HEK293 (cell line): ENCODE results near the gene TTC9.

ENCODE experiments used
- CTCF ChIA-PET: fragments of 350-600 bp; formaldehyde crosslinking; extraction: SDS; loops from one replicate; lab custom pipeline; 2021; ENCODE audit warnings: antibody characterized with exemption; lab: Yijun Ruan, JAX
- POLR2A ChIA-PET: fragments of 300-600 bp; formaldehyde crosslinking; extraction: SDS; loops from one replicate; lab custom pipeline; 2020; ENCODE audit warnings: antibody characterized with exemption, inconsistent platforms; lab: Yijun Ruan, JAX
- H3K27ac ChIP-seq: fragments of 200-500 bp; sonication (Bioruptor generic); 2 replicates; pipeline ENCODE4 v1.5.1; 2014; ENCODE audit warnings: low read depth, low read length, control low read depth, inconsistent platforms; ENCODE audit errors: extremely low read depth
- H3K36me3 ChIP-seq, 2 experiments: fragments of 200-500 bp in 1 of 2; sonication (Bioruptor generic) in 1 of 2; 1 replicate in 1 of 2; 2 replicates in 1 of 2; pipeline ENCODE4 v1.5.1; 2014 to 2017; ENCODE audit warnings: inconsistent platforms in 2 of 2, low read length in 2 of 2; ENCODE audit not compliant: control insufficient read depth in 2 of 2, insufficient read depth in 1 of 2
- H3K4me1 ChIP-seq: fragments of 200-500 bp; sonication (Bioruptor generic); 2 replicates; pipeline ENCODE4 v1.5.1; 2014; ENCODE audit warnings: mild to moderate bottlenecking, low read length, inconsistent platforms; ENCODE audit not compliant: control insufficient read depth, insufficient read depth
- H3K4me3 ChIP-seq: 2 replicates; pipeline ENCODE4 v1.5.1; 2011; ENCODE audit warnings: low read depth, mild to moderate bottlenecking, control low read depth, low read length, moderate library complexity
- H3K9me3 ChIP-seq: fragments of 200-500 bp; sonication (Bioruptor generic); 2 replicates; pipeline ENCODE4 v1.5.1; 2014; ENCODE audit warnings: low read depth, low read length, inconsistent platforms; ENCODE audit not compliant: control insufficient read depth, insufficient read depth
- BCL11A ChIP-seq: fragments of 450-650 bp; formaldehyde crosslinking; IDR thresholded peaks from 2 replicates; pipeline ENCODE4 v1.5.1; 2016; ENCODE audit warnings: low read depth, missing biosample characterization, missing genetic modification characterization
- GLI2 ChIP-seq: fragments of 450-650 bp; formaldehyde crosslinking; IDR thresholded peaks from 2 replicates; pipeline ENCODE4; 2017; ENCODE audit warnings: missing biosample characterization, missing genetic modification characterization, low read depth, borderline replicate concordance
- KLF1 ChIP-seq: fragments of 450-650 bp; formaldehyde crosslinking; IDR thresholded peaks from 2 replicates; pipeline ENCODE4 v1.5.1; 2016; ENCODE audit warnings: missing biosample characterization, missing genetic modification characterization
- PRDM1 ChIP-seq: fragments of 450-650 bp; formaldehyde crosslinking; IDR thresholded peaks from 2 replicates; pipeline ENCODE4; 2016; ENCODE audit warnings: missing biosample characterization, missing genetic modification characterization
- SP3 ChIP-seq: fragments of 450-650 bp; formaldehyde crosslinking; IDR thresholded peaks from 2 replicates; pipeline ENCODE4 v1.5.1; 2016; ENCODE audit warnings: missing biosample characterization, missing genetic modification characterization
- ZBTB1 ChIP-seq: fragments of 450-650 bp; formaldehyde crosslinking; IDR thresholded peaks from 2 replicates; pipeline ENCODE4 v1.5.1; 2016; ENCODE audit warnings: missing biosample characterization, missing genetic modification characterization
- ZBTB7A ChIP-seq: fragments of 450-650 bp; formaldehyde crosslinking; IDR thresholded peaks from 2 replicates; pipeline ENCODE4 v1.5.1; 2016; ENCODE audit warnings: low read depth, missing biosample characterization, missing genetic modification characterization
- ZEB2 ChIP-seq: fragments of 450-650 bp; formaldehyde crosslinking; IDR thresholded peaks from 2 replicates; pipeline ENCODE4 v1.5.1; 2016; ENCODE audit warnings: missing biosample characterization, missing genetic modification characterization
- ZNF10 ChIP-seq: fragments of 450-650 bp; formaldehyde crosslinking; IDR thresholded peaks from 2 replicates; pipeline ENCODE4 v1.5.1; 2017; ENCODE audit warnings: missing biosample characterization, missing genetic modification characterization
- ZNF169 ChIP-seq: fragments of 450-650 bp; formaldehyde crosslinking; IDR thresholded peaks from 2 replicates; pipeline ENCODE4 v1.5.1; 2016; ENCODE audit warnings: missing biosample characterization, missing genetic modification characterization
- ZNF214 ChIP-seq: fragments of 450-650 bp; formaldehyde crosslinking; IDR thresholded peaks from 2 replicates; pipeline ENCODE4 v1.5.1; 2017; ENCODE audit warnings: missing biosample characterization, mild to moderate bottlenecking, missing genetic modification characterization, borderline replicate concordance
- ZNF433 ChIP-seq: fragments of 450-650 bp; formaldehyde crosslinking; IDR thresholded peaks from 2 replicates; pipeline ENCODE4 v1.5.1; 2016; ENCODE audit warnings: missing biosample characterization, missing genetic modification characterization, low read depth
- ZNF560 ChIP-seq: fragments of 450-650 bp; formaldehyde crosslinking; IDR thresholded peaks from 2 replicates; pipeline ENCODE4 v1.5.1; 2017; ENCODE audit warnings: missing biosample characterization, missing genetic modification characterization, borderline replicate concordance
- ZNF561 ChIP-seq: fragments of 450-650 bp; IDR thresholded peaks from 2 replicates; pipeline ENCODE4 v1.5.1; 2018; ENCODE audit warnings: missing biosample characterization, missing genetic modification characterization, borderline replicate concordance
- ZNF791 ChIP-seq: fragments of 450-650 bp; formaldehyde crosslinking; IDR thresholded peaks from 2 replicates; pipeline ENCODE4 v1.5.1; 2016; ENCODE audit warnings: missing biosample characterization, missing genetic modification characterization
- ZNF837 ChIP-seq: fragments of 450-650 bp; formaldehyde crosslinking; IDR thresholded peaks from 2 replicates; pipeline ENCODE4 v1.5.1; 2016; ENCODE audit warnings: missing biosample characterization, missing genetic modification characterization
- ZSCAN23 ChIP-seq: fragments of 450-650 bp; formaldehyde crosslinking; IDR thresholded peaks from 2 replicates; pipeline ENCODE4 v1.5.1; 2016; ENCODE audit warnings: missing biosample characterization, missing genetic modification characterization
- TF ChIP-seq, protein P1 (sequence below): fragments of 450-650 bp; formaldehyde crosslinking; IDR thresholded peaks from 2 replicates; pipeline ENCODE4 v1.5.1; 2016; ENCODE audit warnings: missing biosample characterization, missing genetic modification characterization, borderline replicate concordance
- TF ChIP-seq, protein P2 (sequence below): sonication (generic); formaldehyde crosslinking; IDR thresholded peaks from 2 replicates; pipeline ENCODE4 v1.8.1; 2022; ENCODE audit warnings: mild to moderate bottlenecking, moderate library complexity, missing genetic modification reagents
- TF ChIP-seq, protein P3 (sequence below): fragments of 450-650 bp; formaldehyde crosslinking; IDR thresholded peaks from 2 replicates; pipeline ENCODE4 v1.5.1; 2016; ENCODE audit warnings: missing biosample characterization, missing genetic modification characterization
- TF ChIP-seq, protein P4 (sequence below): fragments of 450-650 bp; formaldehyde crosslinking; IDR thresholded peaks from 2 replicates; pipeline ENCODE4 v1.5.1; 2016; ENCODE audit warnings: missing biosample characterization, missing genetic modification characterization
- TF ChIP-seq, protein P5 (sequence below): fragments of 450-650 bp; formaldehyde crosslinking; IDR thresholded peaks from 2 replicates; pipeline ENCODE4 v1.5.0; 2017; ENCODE audit warnings: missing biosample characterization, missing genetic modification characterization, borderline replicate concordance
- TF ChIP-seq, protein P6 (sequence below): fragments of 450-650 bp; formaldehyde crosslinking; IDR thresholded peaks from 2 replicates; pipeline ENCODE4 v1.5.1; 2016; ENCODE audit warnings: missing biosample characterization, missing genetic modification characterization

TTC9 gene

DNA sequence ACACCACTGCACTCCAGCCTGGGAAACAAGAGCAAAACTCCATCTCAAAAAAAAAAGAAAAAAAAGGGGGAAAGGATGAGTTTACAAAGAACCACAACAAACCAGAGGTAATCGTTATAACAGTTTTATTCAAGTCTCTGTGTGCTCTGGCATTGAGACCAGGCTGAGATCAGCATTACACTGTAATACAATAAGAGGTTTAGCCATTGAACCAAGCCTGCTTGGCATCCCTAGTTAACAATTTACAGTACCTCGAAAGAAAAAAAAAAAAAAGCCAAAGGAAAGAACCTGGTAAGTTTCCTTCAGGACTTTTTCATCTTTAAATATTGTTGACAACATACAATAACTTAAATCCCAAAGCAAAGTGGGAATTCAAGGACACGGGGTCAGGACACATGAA lies 80.7 kb downstream of the TTC9 start (continued):
- TF ChIP-seq, protein P1, sequence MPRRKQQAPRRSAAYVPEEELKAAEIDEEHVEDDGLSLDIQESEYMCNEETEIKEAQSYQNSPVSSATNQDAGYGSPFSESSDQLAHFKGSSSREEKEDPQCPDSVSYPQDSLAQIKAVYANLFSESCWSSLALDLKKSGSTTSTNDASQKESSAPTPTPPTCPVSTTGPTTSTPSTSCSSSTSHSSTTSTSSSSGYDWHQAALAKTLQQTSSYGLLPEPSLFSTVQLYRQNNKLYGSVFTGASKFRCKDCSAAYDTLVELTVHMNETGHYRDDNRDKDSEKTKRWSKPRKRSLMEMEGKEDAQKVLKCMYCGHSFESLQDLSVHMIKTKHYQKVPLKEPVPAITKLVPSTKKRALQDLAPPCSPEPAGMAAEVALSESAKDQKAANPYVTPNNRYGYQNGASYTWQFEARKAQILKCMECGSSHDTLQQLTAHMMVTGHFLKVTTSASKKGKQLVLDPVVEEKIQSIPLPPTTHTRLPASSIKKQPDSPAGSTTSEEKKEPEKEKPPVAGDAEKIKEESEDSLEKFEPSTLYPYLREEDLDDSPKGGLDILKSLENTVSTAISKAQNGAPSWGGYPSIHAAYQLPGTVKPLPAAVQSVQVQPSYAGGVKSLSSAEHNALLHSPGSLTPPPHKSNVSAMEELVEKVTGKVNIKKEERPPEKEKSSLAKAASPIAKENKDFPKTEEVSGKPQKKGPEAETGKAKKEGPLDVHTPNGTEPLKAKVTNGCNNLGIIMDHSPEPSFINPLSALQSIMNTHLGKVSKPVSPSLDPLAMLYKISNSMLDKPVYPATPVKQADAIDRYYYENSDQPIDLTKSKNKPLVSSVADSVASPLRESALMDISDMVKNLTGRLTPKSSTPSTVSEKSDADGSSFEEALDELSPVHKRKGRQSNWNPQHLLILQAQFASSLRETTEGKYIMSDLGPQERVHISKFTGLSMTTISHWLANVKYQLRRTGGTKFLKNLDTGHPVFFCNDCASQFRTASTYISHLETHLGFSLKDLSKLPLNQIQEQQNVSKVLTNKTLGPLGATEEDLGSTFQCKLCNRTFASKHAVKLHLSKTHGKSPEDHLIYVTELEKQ: no peak
- TF ChIP-seq, protein P2, sequence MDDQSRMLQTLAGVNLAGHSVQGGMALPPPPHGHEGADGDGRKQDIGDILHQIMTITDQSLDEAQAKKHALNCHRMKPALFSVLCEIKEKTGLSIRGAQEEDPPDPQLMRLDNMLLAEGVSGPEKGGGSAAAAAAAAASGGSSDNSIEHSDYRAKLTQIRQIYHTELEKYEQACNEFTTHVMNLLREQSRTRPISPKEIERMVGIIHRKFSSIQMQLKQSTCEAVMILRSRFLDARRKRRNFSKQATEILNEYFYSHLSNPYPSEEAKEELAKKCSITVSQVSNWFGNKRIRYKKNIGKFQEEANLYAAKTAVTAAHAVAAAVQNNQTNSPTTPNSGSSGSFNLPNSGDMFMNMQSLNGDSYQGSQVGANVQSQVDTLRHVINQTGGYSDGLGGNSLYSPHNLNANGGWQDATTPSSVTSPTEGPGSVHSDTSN (CRISPR knock-in tag): no peak
- TF ChIP-seq ZNF433 (tag by site-specific recombination) (no peak), ZNF10 (tag by site-specific recombination) (no peak), ZNF214 (tag by site-specific recombination) (no peak), BCL11A (tag by site-specific recombination) (no peak)
- TF ChIP-seq, protein P3, sequence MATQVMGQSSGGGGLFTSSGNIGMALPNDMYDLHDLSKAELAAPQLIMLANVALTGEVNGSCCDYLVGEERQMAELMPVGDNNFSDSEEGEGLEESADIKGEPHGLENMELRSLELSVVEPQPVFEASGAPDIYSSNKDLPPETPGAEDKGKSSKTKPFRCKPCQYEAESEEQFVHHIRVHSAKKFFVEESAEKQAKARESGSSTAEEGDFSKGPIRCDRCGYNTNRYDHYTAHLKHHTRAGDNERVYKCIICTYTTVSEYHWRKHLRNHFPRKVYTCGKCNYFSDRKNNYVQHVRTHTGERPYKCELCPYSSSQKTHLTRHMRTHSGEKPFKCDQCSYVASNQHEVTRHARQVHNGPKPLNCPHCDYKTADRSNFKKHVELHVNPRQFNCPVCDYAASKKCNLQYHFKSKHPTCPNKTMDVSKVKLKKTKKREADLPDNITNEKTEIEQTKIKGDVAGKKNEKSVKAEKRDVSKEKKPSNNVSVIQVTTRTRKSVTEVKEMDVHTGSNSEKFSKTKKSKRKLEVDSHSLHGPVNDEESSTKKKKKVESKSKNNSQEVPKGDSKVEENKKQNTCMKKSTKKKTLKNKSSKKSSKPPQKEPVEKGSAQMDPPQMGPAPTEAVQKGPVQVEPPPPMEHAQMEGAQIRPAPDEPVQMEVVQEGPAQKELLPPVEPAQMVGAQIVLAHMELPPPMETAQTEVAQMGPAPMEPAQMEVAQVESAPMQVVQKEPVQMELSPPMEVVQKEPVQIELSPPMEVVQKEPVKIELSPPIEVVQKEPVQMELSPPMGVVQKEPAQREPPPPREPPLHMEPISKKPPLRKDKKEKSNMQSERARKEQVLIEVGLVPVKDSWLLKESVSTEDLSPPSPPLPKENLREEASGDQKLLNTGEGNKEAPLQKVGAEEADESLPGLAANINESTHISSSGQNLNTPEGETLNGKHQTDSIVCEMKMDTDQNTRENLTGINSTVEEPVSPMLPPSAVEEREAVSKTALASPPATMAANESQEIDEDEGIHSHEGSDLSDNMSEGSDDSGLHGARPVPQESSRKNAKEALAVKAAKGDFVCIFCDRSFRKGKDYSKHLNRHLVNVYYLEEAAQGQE (tag by site-specific recombination): no peak

DNA sequence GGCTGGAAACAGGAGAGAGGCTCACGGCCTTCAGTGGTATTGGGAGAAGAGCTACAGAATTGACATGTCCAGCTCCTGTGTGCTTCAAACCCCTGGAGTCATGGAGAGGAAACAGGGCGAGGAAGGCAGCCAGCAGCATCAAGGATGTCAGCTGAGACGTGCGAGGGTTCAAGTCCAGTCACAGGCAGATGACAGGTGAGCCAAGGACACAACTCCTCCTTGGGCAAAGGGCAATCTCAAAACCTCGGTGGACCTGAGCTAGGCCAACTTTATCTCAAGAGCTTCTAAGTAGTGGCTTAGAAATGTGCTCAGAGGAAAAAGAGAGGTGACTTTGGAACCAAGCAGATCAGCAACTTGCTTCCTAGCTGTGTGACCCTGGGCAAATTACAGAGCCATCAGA lies 81.6 kb downstream of the TTC9 start:
- ChIA-PET POLR2A (no interaction called here), CTCF (interaction anchor here (1.0 to 1.8 kb wide), 2 partner anchors 9 to 94 kb away, joined by 6 read pairs; no protein-coding TSS in a partner anchor)
- no peaks in the 10 kb centered on the region for H3K36me3 ChIP-seq
- TF ChIP-seq, protein P4, sequence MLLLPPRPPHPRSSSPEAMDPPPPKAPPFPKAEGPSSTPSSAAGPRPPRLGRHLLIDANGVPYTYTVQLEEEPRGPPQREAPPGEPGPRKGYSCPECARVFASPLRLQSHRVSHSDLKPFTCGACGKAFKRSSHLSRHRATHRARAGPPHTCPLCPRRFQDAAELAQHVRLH (tag by site-specific recombination): no peak
- TF ChIP-seq ZNF837 (tag by site-specific recombination) (no peak), ZNF791 (no peak), SP3 (tag by site-specific recombination) (no peak), ZNF169 (no peak), PRDM1 (no peak), ZBTB7A (no peak), ZNF561 (no peak), ZEB2 (tag by site-specific recombination) (no peak), ZBTB1 (tag by site-specific recombination) (no peak), ZNF560 (tag by site-specific recombination) (no peak), ZSCAN23 (tag by site-specific recombination) (no peak), KLF1 (tag by site-specific recombination) (no peak), GLI2 (tag by site-specific recombination) (no peak)
- TF ChIP-seq, protein P5, sequence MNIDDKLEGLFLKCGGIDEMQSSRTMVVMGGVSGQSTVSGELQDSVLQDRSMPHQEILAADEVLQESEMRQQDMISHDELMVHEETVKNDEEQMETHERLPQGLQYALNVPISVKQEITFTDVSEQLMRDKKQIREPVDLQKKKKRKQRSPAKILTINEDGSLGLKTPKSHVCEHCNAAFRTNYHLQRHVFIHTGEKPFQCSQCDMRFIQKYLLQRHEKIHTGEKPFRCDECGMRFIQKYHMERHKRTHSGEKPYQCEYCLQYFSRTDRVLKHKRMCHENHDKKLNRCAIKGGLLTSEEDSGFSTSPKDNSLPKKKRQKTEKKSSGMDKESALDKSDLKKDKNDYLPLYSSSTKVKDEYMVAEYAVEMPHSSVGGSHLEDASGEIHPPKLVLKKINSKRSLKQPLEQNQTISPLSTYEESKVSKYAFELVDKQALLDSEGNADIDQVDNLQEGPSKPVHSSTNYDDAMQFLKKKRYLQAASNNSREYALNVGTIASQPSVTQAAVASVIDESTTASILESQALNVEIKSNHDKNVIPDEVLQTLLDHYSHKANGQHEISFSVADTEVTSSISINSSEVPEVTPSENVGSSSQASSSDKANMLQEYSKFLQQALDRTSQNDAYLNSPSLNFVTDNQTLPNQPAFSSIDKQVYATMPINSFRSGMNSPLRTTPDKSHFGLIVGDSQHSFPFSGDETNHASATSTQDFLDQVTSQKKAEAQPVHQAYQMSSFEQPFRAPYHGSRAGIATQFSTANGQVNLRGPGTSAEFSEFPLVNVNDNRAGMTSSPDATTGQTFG: no peak
- TF ChIP-seq, protein P6, sequence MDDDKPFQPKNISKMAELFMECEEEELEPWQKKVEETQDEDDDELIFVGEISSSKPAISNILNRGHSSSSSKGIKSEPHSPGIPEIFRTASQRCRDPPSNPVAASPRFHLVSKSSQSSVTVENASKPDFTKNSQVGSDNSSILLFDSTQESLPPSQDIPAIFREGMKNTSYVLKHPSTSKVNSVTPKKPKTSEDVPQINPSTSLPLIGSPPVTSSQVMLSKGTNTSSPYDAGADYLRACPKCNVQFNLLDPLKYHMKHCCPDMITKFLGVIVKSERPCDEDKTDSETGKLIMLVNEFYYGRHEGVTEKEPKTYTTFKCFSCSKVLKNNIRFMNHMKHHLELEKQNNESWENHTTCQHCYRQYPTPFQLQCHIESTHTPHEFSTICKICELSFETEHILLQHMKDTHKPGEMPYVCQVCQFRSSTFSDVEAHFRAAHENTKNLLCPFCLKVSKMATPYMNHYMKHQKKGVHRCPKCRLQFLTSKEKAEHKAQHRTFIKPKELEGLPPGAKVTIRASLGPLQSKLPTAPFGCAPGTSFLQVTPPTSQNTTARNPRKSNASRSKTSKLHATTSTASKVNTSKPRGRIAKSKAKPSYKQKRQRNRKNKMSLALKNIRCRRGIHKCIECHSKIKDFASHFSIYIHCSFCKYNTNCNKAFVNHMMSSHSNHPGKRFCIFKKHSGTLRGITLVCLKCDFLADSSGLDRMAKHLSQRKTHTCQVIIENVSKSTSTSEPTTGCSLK: no peak

More for the DNA sequence above, 81.6 kb downstream of the TTC9 start:
- Histone ChIP-seq H3K9me3 (no peaks in the 10 kb centered on the region), H3K4me1 (peaks cover 3% of the 10 kb centered on the region; the same call in 1 of the 2 replicates), H3K27ac (no peak overlapping the region), H3K4me3 (no peak overlapping the region)
